ENCODE measurements around the gene PRF1. TPM values are rescaled to one million over a fixed set of nuclear protein-coding genes. Genes with fewer than 3 reads are reported as not detected.
A peak's percentile ranks its signal among the peaks of the same experiment; 100 is the strongest.

The PRF1 gene
- polyA plus RNA-seq, 1 experiment: not detected

DNA sequence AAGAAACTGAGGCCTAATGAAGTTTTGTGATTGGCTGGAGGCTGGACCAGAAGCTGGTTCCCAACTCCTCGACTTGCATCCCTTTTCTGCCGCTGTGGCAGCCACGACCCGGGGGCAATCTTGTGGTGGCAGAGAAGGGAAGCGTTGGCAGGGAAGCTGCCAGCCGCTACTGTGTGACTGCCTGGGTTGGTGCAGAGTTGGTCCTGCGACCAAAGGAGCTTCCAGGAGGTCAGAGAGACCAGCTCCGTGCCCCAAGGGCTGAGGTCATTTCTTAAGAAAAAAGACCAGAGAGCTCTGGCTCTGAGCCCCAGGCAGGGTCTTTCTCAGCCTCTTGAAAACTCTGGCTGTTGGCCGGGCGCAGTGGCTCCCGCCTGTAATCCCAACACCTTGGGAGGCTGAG is 47.2 kb downstream of the PRF1 start:
- H3K9me3 ChIP-seq (ENCODE audit: control insufficient read depth, insufficient read depth, low read length): no peaks in the 10 kb centered on the region
- TF ChIP-seq, protein P1, sequence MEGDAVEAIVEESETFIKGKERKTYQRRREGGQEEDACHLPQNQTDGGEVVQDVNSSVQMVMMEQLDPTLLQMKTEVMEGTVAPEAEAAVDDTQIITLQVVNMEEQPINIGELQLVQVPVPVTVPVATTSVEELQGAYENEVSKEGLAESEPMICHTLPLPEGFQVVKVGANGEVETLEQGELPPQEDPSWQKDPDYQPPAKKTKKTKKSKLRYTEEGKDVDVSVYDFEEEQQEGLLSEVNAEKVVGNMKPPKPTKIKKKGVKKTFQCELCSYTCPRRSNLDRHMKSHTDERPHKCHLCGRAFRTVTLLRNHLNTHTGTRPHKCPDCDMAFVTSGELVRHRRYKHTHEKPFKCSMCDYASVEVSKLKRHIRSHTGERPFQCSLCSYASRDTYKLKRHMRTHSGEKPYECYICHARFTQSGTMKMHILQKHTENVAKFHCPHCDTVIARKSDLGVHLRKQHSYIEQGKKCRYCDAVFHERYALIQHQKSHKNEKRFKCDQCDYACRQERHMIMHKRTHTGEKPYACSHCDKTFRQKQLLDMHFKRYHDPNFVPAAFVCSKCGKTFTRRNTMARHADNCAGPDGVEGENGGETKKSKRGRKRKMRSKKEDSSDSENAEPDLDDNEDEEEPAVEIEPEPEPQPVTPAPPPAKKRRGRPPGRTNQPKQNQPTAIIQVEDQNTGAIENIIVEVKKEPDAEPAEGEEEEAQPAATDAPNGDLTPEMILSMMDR (IDR thresholded peaks at IDR 0.05; ENCODE audit: low read depth, low read length): no peak
- H3K27ac ChIP-seq (ENCODE audit: low read depth, low read length): no peak overlapping the region
- no peak for DNase-seq (ENCODE audit: low read depth, low spot score)
- CTCF ChIA-PET: no interaction called here
- H3K27me3 ChIP-seq (ENCODE audit: control insufficient read depth, insufficient read depth, low read length): peaks cover 2% of the 10 kb centered on the region
- no peak overlapping the region for H3K4me3 ChIP-seq (ENCODE audit: low read depth, low read length)
- POLR2A ChIA-PET: no interaction called here

GRCh38 chr10:70552586-70552985 is 50.0 kb downstream of the PRF1 start:
- ChIA-PET POLR2A (interaction anchor here (0.8 to 1.8 kb wide), 5 partner anchors 101 to 142 kb away, joined by 3 to 7 read pairs (median 5); no protein-coding TSS in a partner anchor), CTCF (interaction anchor here (0.6 to 4.9 kb wide), 7 partner anchors 10 to 328 kb away, joined by 3 to 164 read pairs (median 4); no protein-coding TSS in a partner anchor)
- Histone ChIP-seq H3K27me3 (ENCODE audit: control insufficient read depth, insufficient read depth, low read length) (peaks cover 4% of the 10 kb centered on the region), H3K27ac (ENCODE audit: low read depth, low read length) (peak overlapping the region; percentile 87), H3K9me3 (ENCODE audit: control insufficient read depth, insufficient read depth, low read length) (no peaks in the 10 kb centered on the region), H3K4me3 (ENCODE audit: low read depth, low read length) (no peak overlapping the region)
- TF ChIP-seq, protein P1 (IDR thresholded peaks at IDR 0.05; ENCODE audit: low read depth, low read length): no peak
- DNase-seq (ENCODE audit: low read depth, low spot score): peak; percentile 10

DNA sequence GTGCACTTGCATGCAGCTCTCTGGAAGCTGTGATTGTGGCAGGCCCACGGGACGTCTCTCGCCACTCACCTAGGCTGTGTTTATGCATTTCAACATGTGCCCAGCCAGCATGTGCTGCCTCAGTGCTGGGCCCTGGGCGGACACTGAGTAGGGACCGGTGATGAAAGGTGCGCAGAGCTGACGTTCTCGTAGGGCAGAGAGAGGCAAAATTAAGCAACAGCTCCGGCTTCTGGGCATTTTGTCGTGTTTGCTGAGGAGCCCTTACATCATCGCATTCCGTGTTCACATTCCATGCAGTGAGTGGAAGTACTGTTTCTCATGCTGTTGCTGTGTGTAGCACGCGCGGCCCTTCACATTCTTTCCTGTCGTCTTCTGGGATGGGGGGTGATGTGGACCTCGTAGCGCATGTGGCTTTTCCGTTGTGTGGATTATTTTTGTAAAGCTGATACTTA is 50.5 kb downstream of the PRF1 start:
- Histone ChIP-seq H3K27me3 (ENCODE audit: control insufficient read depth, insufficient read depth, low read length) (peaks cover 4% of the 10 kb centered on the region), H3K9me3 (ENCODE audit: control insufficient read depth, insufficient read depth, low read length) (no peaks in the 10 kb centered on the region), H3K27ac (ENCODE audit: low read depth, low read length) (peak overlapping the region; percentile 87), H3K4me3 (ENCODE audit: low read depth, low read length) (no peak overlapping the region)
- POLR2A ChIA-PET: interaction anchor here (0.8 to 1.8 kb wide), 5 partner anchors 101 to 142 kb away, joined by 3 to 7 read pairs (median 5); no protein-coding TSS in a partner anchor
- CTCF ChIA-PET: interaction anchor here (0.6 to 4.9 kb wide), 9 partner anchors 10 to 329 kb away, joined by 3 to 164 read pairs (median 4); no protein-coding TSS in a partner anchor
- peak; percentile 83 for DNase-seq (ENCODE audit: low read depth, low spot score)
- TF ChIP-seq, protein P1 (IDR thresholded peaks at IDR 0.05; ENCODE audit: low read depth, low read length): no peak

GRCh38 chr10:70551466-70551865 is 51.1 kb downstream of the PRF1 start:
- H3K4me3 ChIP-seq (ENCODE audit: low read depth, low read length): no peak overlapping the region
- ChIA-PET POLR2A (interaction anchor here (1.1 to 1.8 kb wide), 3 partner anchors 105 to 143 kb away, joined by 3 to 7 read pairs (median 5); no protein-coding TSS in a partner anchor), CTCF (interaction anchor here (0.6 to 4.9 kb wide), 9 partner anchors 9 to 470 kb away, joined by 3 to 164 read pairs (median 4); no protein-coding TSS in a partner anchor)
- no peaks in the 10 kb centered on the region for H3K9me3 ChIP-seq (ENCODE audit: control insufficient read depth, insufficient read depth, low read length)
- TF ChIP-seq, protein P1 (IDR thresholded peaks at IDR 0.05; ENCODE audit: low read depth, low read length): peak; percentile 25; the same call in 1 of the 2 replicates
- DNase-seq (ENCODE audit: low read depth, low spot score): no peak
- H3K27me3 ChIP-seq (ENCODE audit: control insufficient read depth, insufficient read depth, low read length): peaks cover 2% of the 10 kb centered on the region
- H3K27ac ChIP-seq (ENCODE audit: low read depth, low read length): peak overlapping the region; percentile 87

GRCh38 chr10:70550459-70550858 is 52.1 kb downstream of the PRF1 start:
- DNase-seq (ENCODE audit: low read depth, low spot score): no peak
- Histone ChIP-seq H3K9me3 (ENCODE audit: control insufficient read depth, insufficient read depth, low read length) (no peaks in the 10 kb centered on the region), H3K4me3 (ENCODE audit: low read depth, low read length) (no peak overlapping the region), H3K27me3 (ENCODE audit: control insufficient read depth, insufficient read depth, low read length) (peaks cover 2% of the 10 kb centered on the region), H3K27ac (ENCODE audit: low read depth, low read length) (no peak overlapping the region)
- POLR2A ChIA-PET: no interaction called here
- TF ChIP-seq, protein P1 (IDR thresholded peaks at IDR 0.05; ENCODE audit: low read depth, low read length): no peak
- CTCF ChIA-PET: interaction anchor here (0.6 to 4.9 kb wide), 28 partner anchors 8 to 337 kb away, joined by 3 to 164 read pairs (median 4); partner anchors contain the start of gene SGPL1

Data from AG04450 (cell line).